Liver (tissue), 3 donors: ENCODE results near the gene LYSMD2.

ENCODE experiments used
- ATF3 ChIP-seq: IDR thresholded peaks from 2 replicates; pipeline ENCODE4 v1.6.1; 2016; ENCODE audit warnings: antibody characterized with exemption
- CTCF ChIP-seq: fragments of 150-350 bp; IDR thresholded peaks from 2 replicates; pipeline ENCODE4 v1.5.1; 2017; ENCODE audit warnings: improper control_type of control experiment, low read depth, low read length; ENCODE audit not compliant: missing input control
- GABPA ChIP-seq, 2 donors: IDR thresholded peaks in 1 of 2; conservative IDR thresholded peaks in 1 of 2; 2 replicates each; pipeline ENCODE4 v1.6.1; 2016; ENCODE audit warnings: antibody characterized with exemption in 2 of 2, mild to moderate bottlenecking in 1 of 2, moderate library complexity in 1 of 2
- MAX ChIP-seq: IDR thresholded peaks from 2 replicates; pipeline ENCODE4 v1.6.1; 2016; ENCODE audit warnings: antibody characterized with exemption
- RXRA ChIP-seq, 2 donors: IDR thresholded peaks; 2 replicates each; pipeline ENCODE4 v1.6.1; 2017 to 2018; ENCODE audit warnings: antibody characterized with exemption in 2 of 2, mild to moderate bottlenecking in 1 of 2
- donor health status: healthy.
- donor health status: healthy.

GRCh38 chr15:51681303-51681963 is 56.0 kb downstream of the LYSMD2 start, which contains the start of gene SCG3:
- TF ChIP-seq CTCF (no peak), RXRA (IDR thresholded peaks at IDR 0.05) (no peak), GABPA (IDR thresholded peaks at IDR 0.05 in 1 of 2, conservative IDR thresholded peaks at IDR 0.05 in 1 of 2) (no peak), ATF3 (no peak), MAX (no peak)
